Upper lobe of right lung (tissue), 1 donor: Measurements from ENCODE around the gene CADPS. TPM values are rescaled to one million over a fixed set of nuclear protein-coding genes. Genes with fewer than 3 reads are reported as not detected.

Experiments
- ATAC-seq: fragments of 200-7000 bp; cut with Tn5 transposase; one replicate; pipeline ENCODE4 v1.9.1; 2020; ENCODE audit warnings: mild to moderate bottlenecking, moderate library complexity
- DNase-seq: peaks from one replicate; pipeline ENCODE4 v3.0.0-alpha.2; 2020
- H3K27ac ChIP-seq: fragments of 200-600 bp; one replicate; pipeline ENCODE4 v1.8.0; 2022
- H3K27me3 ChIP-seq: fragments of 200-600 bp; one replicate; pipeline ENCODE4 v1.8.0; 2022; ENCODE audit warnings: mild to moderate bottlenecking
- H3K36me3 ChIP-seq: fragments of 200-600 bp; one replicate; pipeline ENCODE4 v1.8.0; 2022
- H3K4me1 ChIP-seq: fragments of 200-600 bp; one replicate; pipeline ENCODE4 v1.8.0; 2022
- H3K4me3 ChIP-seq: fragments of 200-600 bp; one replicate; pipeline ENCODE4 v1.8.0; 2022; ENCODE audit warnings: mild to moderate bottlenecking
- H3K9me3 ChIP-seq: fragments of 200-600 bp; one replicate; pipeline ENCODE4 v1.8.0; 2022
- intact Hi-C: fragments of 100-400 bp; cut with DNase I; formaldehyde crosslinking; loops from one replicate; pipeline ENCODE4 v1.11.0; 2022
- total RNA-seq: library from RNA; stranded (reverse); fragmentation: NEBNext Ultra II Directional; extraction: Animal tissue kit (Norgen Biotek cat#: 25700); gene quantifications from one replicate; pipeline ENCODE4 v1.2.1, GENCODE V29; 2021
- TF ChIP-seq, protein P1 (sequence below): fragments of 200-600 bp; IDR thresholded peaks from one replicate; pipeline ENCODE4 v1.8.0; 2022; ENCODE audit warnings: antibody characterized with exemption
- donor health status: DM: no; HTN: yes; CAD: no; lungs with severe emphysema.

Gene CADPS
- total RNA-seq, 1 donor from 2014 or later: 1.1 TPM

DNA sequence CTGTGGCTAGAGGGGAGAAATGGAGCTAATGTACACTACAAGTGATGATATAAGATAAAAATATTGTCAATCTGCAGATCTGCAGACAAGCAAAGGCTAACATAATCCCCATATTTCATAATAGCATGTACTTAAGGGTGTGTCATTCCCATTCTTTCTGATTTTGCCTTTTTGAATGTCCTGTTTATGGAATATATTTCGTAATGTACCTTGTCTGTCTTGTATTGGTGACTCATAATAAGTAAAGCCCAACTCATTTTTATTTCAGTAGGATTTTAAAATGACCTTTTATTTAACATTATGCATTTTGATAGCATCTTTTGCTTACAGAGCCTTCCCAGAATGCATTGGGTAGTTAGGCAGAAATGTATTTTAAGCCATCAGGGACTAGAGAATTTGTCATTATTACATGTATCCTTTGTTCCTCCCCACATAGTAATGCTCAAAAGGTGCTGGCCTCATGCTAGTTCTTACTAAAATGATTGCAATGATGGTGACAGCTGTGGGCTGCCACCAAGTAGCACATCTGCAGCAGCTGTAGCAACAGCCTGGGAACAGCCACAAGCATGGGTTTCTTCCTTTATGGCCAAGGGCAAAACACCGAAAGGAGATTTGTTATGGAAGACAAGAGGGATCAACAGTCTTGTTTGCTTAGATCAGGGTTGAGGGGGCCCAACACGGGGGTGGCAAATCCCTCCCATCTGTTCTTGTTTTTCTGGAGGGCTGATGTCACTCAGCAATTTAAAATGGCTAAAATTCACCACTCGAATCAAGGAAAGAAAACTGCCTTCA lies 188.5 kb downstream of the CADPS start:
- H3K9me3 ChIP-seq: no peaks in the 10 kb centered on the region
- TF ChIP-seq, protein P1, sequence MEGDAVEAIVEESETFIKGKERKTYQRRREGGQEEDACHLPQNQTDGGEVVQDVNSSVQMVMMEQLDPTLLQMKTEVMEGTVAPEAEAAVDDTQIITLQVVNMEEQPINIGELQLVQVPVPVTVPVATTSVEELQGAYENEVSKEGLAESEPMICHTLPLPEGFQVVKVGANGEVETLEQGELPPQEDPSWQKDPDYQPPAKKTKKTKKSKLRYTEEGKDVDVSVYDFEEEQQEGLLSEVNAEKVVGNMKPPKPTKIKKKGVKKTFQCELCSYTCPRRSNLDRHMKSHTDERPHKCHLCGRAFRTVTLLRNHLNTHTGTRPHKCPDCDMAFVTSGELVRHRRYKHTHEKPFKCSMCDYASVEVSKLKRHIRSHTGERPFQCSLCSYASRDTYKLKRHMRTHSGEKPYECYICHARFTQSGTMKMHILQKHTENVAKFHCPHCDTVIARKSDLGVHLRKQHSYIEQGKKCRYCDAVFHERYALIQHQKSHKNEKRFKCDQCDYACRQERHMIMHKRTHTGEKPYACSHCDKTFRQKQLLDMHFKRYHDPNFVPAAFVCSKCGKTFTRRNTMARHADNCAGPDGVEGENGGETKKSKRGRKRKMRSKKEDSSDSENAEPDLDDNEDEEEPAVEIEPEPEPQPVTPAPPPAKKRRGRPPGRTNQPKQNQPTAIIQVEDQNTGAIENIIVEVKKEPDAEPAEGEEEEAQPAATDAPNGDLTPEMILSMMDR: no peak
- intact Hi-C loops: no loop called here

DNA sequence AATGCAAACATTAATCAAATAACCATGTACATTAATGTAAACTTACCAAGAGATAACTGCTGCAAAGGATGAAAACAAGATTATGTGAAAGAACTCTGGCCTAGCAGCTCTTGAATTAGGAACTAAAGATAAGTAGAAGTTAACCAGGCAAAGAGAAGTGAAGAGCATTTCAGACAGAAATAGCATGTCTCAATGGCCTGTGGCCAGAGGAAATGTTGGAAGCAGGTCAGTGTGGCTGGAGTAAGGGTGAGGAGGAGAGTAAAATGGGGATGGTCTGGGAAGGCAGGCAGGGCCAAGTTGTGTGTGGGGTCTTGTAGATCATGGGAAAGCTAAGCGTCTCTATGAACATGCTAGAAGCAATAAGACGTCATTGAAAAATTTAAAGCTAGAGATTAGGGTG lies 192.4 kb downstream of the CADPS start:
- Histone ChIP-seq H3K9me3 (no peaks in the 10 kb centered on the region), H3K27ac (no peak overlapping the region), H3K36me3 (no peaks in the 10 kb centered on the region), H3K4me1 (no peaks in the 10 kb centered on the region), H3K27me3 (no peaks in the 10 kb centered on the region), H3K4me3 (no peak overlapping the region)
- TF ChIP-seq, protein P1: no peak
- ATAC-seq (no peak), DNase-seq (no peak)
- intact Hi-C loops: no loop called here

More for the DNA sequence above, 188.5 kb downstream of the CADPS start:
- Histone ChIP-seq H3K4me1 (no peaks in the 10 kb centered on the region), H3K36me3 (no peaks in the 10 kb centered on the region), H3K27ac (no peak overlapping the region), H3K27me3 (no peaks in the 10 kb centered on the region), H3K4me3 (no peak overlapping the region)
- ATAC-seq (no peak), DNase-seq (no peak)

DNA sequence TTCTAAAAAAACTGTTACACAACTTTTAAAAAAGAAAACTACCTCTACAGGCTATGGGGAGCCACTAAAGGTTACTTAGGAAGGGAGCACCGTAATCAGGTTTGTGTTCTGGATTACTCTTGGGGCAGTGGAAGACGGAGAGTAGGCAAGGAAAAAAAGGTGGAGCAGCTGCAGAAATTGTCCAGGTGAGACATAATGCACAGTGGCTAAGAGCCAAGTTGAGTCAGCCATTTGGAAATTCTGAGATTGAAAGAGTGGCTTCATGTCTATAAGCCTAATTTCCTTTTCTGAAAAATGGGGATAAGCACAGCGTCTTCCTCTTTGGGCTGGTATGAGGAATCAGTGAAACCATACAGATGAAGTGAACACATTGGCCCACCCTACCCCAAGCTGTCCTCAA lies 195.2 kb downstream of the CADPS start:
- Histone ChIP-seq H3K4me3 (no peak overlapping the region), H3K9me3 (no peaks in the 10 kb centered on the region), H3K36me3 (no peaks in the 10 kb centered on the region), H3K4me1 (no peaks in the 10 kb centered on the region), H3K27ac (no peak overlapping the region), H3K27me3 (no peaks in the 10 kb centered on the region)
- DNase-seq (no peak), ATAC-seq (no peak)
- intact Hi-C loops: no loop called here
- TF ChIP-seq, protein P1: no peak

DNA sequence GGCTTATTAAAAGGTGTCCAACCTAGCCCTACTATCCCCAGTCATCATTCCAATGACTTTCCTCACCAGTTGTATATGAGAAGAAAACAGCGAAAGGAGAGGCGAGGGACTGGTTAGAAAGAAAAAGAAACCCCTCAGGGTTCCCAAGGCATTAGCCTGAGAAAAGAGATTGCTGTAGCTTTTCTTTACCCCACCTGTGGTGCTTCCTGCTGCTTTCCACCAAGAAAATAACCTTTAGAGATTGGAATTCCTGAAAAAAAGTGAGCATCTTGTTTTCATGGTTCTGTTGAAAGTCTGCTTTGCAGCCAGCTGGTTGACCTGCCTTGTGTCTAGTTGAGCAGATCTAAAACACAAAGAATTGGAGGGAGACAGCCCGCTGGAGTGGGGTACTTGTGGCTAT lies 196.4 kb downstream of the CADPS start:
- TF ChIP-seq, protein P1: no peak
- Histone ChIP-seq H3K9me3 (no peaks in the 10 kb centered on the region), H3K36me3 (no peaks in the 10 kb centered on the region), H3K27ac (no peak overlapping the region), H3K27me3 (no peaks in the 10 kb centered on the region), H3K4me1 (no peaks in the 10 kb centered on the region), H3K4me3 (no peak overlapping the region)
- ATAC-seq (no peak), DNase-seq (no peak)
- intact Hi-C loops: no loop called here

DNA sequence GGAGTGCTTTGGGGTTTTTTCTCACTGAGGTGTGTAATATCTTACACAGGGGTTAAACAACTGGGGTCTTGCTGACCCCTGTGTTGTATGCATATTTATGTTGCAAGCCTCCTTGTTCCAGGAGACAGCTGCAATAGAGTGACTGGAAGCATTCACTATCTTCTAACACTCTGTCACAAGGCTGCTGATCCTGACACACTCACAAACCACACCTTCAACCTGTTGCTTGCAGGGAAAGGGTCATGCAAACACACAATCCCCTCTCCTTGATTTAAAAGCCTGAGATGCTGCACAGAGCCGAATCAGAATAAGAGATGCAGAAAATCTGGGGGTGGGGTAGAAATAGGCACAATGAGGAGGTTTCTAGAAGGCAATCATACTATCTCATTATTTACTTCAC lies 197.3 kb downstream of the CADPS start:
- ATAC-seq: no peak
- no peak for DNase-seq
- no peaks in the 10 kb centered on the region for H3K36me3 ChIP-seq
- intact Hi-C loops: no loop called here
- H3K4me1 ChIP-seq: no peaks in the 10 kb centered on the region
- no peak overlapping the region for H3K27ac ChIP-seq
- H3K27me3 ChIP-seq: no peaks in the 10 kb centered on the region
- TF ChIP-seq, protein P1: no peak
- no peaks in the 10 kb centered on the region for H3K9me3 ChIP-seq
- no peak overlapping the region for H3K4me3 ChIP-seq
